GM10847 (cell line): Measurements from ENCODE around the gene B3GALT5.

ENCODE experiments used
- POLR2A ChIP-seq: IDR thresholded peaks from 2 replicates; pipeline ENCODE4 v1.6.1; 2011; ENCODE audit not compliant: insufficient read length; ENCODE audit errors: extremely low read depth

B3GALT5 gene

GRCh38 chr21:39631842-39632562, 19.3 kb downstream of the B3GALT5 start:
- TF ChIP-seq POLR2A = no peak

DNA sequence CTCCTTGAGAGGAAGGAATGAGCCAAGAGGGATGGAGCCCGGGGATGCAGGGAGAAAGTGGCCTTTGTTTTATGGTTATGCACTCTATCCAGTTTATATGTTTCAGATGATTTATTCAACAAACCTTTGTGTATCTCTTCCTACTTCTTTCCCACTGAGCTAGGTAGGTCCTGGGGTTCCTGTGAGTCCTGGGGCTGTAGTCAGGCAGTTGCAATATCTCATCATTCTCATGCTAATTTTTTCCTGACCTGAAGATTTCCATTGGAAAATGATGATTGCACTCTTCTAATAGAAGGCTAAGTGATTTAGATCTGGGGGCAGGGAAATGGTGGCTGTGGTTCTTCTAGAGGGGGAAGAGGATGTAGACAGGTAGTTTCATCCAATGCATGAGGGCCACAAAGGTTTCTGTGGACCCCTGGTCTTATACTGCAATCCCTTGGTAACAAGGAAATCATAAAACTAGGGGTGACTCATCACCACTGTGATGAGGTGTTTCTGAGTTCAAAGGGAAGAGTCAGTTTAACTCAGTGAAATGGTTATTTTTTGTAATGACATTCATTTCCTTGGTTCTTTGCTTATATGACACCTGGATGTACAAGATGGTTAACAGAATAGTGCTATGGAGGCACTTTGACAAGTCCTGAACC, 20.2 kb downstream of the B3GALT5 start:
- TF ChIP-seq POLR2A = no peak

GRCh38 chr21:39633770-39634181, 21.0 kb downstream of the B3GALT5 start:
- no peak for TF ChIP-seq POLR2A

- no peak for TF ChIP-seq POLR2A
These were observed 21.8 kb downstream of the B3GALT5 start for GRCh38 chr21:39634507-39634906.

DNA sequence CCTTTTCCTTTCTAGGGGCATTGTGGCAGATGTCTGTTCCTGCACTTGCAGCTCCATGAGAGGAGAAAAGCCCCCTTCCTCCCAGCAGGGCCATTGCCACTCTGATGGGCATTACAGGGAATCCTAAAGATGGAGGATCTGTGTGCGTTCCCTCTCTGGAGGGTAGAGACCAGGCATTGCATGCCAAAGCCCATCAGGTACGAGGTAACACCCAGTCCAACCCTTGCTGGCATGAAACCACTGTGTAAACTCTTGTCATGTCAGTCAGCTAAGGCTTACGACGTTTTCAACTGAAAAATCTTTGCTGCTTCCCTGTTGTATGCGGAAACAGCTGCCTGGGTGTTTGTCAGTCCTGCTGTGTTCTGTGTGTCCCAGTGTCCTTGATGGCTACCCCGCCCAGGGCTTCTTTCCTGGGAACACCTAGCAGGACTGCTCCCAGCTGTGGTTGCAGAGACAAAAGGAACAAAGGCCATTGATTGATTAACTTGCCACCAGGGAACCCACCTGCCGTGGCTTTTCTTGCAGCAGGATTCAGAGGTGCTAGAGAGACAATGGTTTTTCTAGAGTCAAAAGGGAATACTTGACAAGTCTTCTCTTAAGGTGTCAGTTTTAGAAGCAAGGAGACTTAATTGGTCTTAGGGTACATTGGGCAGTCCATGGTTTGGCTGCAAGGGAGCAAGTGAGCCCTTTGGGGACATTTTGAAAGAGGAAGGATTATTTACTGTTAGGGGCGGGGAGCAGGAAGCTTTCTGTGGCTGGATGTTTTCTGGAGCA, 24.6 kb downstream of the B3GALT5 start:
- no peak for TF ChIP-seq POLR2A

- no peak for TF ChIP-seq POLR2A
These were observed 25.2 kb downstream of the B3GALT5 start for GRCh38 chr21:39637971-39638240.

- TF ChIP-seq POLR2A = no peak
These were observed 25.5 kb downstream of the B3GALT5 start for GRCh38 chr21:39638281-39638680.

DNA sequence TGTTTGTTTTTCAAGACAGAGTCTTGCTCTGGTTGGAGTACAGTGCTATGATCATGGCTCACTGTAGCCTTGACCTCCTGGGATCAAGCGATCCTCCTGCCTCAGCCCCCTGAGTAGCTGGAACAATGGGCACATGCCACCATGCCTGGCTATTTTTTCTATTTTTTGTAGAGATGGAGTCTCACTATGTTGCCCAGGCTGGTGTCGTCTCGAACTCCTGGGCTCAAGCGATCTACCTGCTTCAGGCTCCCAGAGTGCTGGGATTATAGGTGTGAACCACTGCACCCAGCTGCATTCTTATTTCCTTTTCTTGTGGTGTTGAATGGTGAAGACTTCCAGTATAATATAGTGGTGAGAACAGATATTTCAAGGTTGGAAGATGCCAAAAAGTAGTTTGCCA, 28.0 kb downstream of the B3GALT5 start:
- TF ChIP-seq POLR2A = no peak

DNA sequence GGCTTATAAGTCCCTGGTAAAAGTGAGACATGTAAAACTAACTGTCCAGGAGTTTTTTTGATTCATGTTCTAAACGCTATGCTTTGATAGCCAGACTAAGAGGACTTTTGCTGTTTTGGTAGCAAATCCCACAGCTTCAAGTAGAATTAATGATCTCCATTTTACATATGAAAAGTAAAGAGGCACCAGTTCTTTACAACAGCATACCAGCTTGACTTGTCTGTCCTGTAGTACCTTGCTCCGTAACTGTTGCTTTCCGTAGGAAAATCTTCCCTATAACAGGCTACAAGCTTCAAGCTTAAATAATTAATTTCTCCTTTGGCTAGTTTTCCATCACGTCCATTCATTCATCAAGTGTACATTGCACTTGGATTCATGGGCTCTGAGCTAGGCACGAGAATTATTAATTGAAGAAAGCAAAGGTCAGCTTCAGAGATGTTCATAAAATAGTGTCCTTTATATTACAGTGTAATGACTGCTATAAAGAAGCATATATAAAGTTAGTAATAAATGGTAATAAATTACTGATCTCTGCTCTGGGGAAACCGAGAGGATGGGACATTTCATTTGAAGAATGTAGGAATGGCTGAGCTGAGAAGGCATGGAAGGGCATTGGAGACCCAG, 29.2 kb downstream of the B3GALT5 start:
- no peak for TF ChIP-seq POLR2A

DNA sequence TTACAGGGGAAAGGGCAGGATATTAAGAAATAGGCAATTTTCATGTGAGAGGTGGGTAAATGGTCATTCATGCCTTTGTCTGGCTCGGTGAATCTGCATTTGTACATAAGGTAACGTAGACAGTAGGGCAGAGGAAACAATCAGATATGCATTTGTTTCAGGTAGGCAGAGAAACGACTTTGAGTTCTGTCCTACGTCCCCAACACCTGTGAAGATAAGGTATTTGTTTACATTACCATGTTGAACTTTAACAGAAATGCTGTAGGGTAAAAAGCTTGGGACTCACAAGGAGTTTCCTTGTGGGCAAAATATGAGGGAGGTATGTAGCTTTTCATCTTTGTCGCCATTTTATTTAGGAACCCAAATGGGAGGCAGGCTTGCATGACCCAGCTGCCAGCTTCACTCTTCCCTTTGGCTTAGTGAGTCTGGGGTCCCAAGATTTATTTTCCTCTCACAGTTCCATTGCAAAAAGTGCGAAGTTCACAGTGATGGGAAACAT, 31.4 kb downstream of the B3GALT5 start:
- TF ChIP-seq POLR2A = no peak

DNA sequence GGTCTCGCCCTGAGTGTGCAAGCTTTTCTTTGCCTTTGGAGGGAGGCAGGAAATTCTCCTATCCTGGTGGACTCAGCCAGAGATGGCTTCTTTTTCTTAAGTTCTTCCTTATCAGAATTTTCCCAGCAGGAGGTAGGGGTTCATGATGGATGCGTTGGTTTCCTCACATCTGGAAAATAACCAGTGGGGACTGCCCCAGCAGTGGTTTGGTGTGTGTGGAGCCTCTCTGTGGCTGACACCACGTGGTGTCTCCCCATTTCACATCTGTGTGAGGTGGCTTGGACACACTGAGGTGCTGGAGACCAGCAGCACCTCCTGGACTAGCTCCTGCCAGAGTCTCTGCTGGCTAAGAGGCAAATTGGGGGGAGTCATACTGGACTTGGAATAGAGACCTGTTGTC, 32.6 kb downstream of the B3GALT5 start:
- TF ChIP-seq POLR2A = no peak

DNA sequence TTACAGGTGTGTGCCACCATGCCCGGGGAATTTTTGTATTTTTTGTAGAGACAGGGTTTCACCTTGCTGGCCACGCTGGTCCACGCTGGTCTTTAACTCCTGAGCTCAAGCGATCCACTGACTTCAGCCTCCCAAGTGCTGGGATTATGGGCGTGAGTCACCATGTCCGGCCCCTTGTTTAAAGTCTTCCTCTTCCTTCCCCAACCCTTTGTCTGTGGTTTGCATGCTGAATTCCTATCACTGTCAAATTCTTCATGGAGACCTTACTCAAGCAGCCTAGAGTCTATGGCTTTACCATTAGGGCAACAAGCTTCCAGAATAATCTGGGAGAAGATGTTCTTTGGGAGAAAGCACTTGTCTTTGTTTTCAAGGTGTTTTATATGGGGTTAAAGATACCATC, 34.7 kb downstream of the B3GALT5 start:
- no peak for TF ChIP-seq POLR2A

DNA sequence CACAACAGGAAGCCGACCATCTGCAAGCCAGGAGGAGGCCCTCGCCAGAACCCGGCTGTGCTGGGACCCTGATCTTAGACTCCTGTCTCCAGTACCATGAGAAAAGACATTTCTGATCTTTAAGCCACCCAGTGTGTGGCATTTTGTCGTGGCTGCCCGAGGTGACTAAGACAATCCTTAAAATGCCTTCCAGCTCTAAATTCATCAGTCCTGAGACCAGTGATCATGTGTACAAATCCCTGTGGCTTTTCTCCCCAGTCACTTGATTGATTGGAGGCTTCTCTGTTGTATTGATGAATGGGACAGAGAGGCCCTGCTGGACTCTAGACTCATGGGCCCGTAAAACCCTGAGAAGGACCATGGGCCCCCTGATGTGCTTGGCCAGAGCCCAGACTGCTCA, 36.1 kb downstream of the B3GALT5 start:
- TF ChIP-seq POLR2A = no peak

- TF ChIP-seq POLR2A = no peak
These were observed 36.8 kb downstream of the B3GALT5 start for GRCh38 chr21:39649526-39649925.

DNA sequence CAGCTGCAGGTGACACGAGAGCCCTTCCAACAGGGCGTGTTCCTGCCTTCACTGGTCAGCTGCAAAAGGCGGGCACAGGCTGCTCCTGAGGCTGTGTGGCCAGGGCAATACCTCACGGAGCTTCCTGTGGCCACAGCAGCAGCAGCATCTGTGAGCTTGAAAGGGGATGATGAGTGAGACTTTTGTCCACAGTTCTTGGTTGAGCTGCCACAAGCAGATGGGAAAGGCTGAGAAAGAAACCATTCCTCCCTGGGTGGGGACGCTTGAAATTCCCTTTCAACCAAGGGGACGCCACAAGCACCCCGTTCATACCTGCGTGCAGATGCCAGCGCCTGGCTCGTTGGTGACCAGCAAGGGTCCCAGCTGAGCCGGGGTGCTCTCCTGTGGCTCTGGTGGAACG, 37.6 kb downstream of the B3GALT5 start:
- no peak for TF ChIP-seq POLR2A

DNA sequence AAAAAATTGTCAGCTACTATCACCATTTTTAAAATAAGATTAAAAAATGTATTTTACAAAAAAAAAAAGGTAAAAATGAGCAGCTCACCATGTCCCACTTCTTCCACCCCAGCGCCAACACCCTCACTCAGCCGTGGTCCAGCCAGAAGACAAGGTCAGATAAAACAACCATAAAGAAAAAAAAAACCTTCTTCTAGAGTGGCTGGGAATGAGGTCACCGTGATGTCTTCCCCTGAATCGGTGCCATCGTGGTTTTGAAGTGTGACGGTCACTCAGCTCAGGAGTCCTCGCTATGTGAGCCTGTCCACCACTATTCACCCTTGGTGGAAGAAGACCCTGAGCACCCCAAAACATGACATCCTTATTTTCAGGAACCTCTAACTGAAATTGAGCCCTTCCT, 38.1 kb downstream of the B3GALT5 start:
- TF ChIP-seq POLR2A = no peak
